ENCODE results near the gene BDKRB2.

- TF ChIP-seq CTCF (IDR thresholded peaks at IDR 0.05; ENCODE audit: low read depth, low read length), result no peak
- TF ChIP-seq EZH2phosphoT487 (IDR thresholded peaks at IDR 0.05; ENCODE audit: low read depth), result no peak
Measured at GRCh38 chr14:96201965-96202364, 2.7 kb upstream of the BDKRB2 start.

Data from OCI-LY3 (cell line).